GM12878 (cell line): ENCODE measurements around the gene FAM171A1. TPM values are rescaled to one million over a fixed set of nuclear protein-coding genes. Genes with fewer than 3 reads are reported as not detected.

Experiments used
- ATAC-seq: fragments of 200-7000 bp; cut with Tn5 transposase; 3 replicates; pipeline ENCODE4 v1.9.1; 2020; ENCODE audit warnings: mild to moderate bottlenecking, moderate library complexity
- BruUV-seq: library from RNA; stranded (reverse); fragments of 400-500 nt; replicated peaks from 2 replicates; lab custom pipeline; 2021; lab: Mats Ljungman, UMichigan
- CTCF ChIA-PET: fragments of 300-600 bp; sonication (Branson Sonifier 250); formaldehyde crosslinking; extraction: SDS; loops from one replicate; lab custom pipeline; 2021; ENCODE audit warnings: inconsistent platforms; lab: Yijun Ruan, JAX
- POLR2A ChIA-PET: fragments of 350-600 bp; formaldehyde crosslinking; extraction: SDS; loops from one replicate; lab custom pipeline; 2021; ENCODE audit warnings: inconsistent platforms; lab: Charles Lee
- RAD21 ChIA-PET: fragments of 300-600 bp; sonication (Branson Sonifier 250); formaldehyde crosslinking; loops from one replicate; lab custom pipeline; 2023; ENCODE audit warnings: antibody characterized with exemption; ENCODE audit not compliant: unreplicated experiment; lab: Charles Lee
- SMC1A ChIA-PET: fragments of 300-600 bp; sonication (Branson Sonifier 250); formaldehyde crosslinking; loops from one replicate; lab custom pipeline; 2023; ENCODE audit not compliant: unreplicated experiment, uncharacterized antibody; lab: Charles Lee
- DNase-seq: peaks from one replicate; pipeline ENCODE4 v3.0.0-alpha.2; 2011; ENCODE audit warnings: low read depth, low spot score
- FAIRE-seq: peaks from 3 replicates; lab custom pipeline; 2011; peaks lifted over from hg19 to GRCh38; lab: Jason Lieb, UNC
- H2AFZ ChIP-seq: 2 replicates; pipeline ENCODE4 v1.6.0; 2011; ENCODE audit warnings: low read depth, low read length, control low read depth; ENCODE audit not compliant: control insufficient read depth
- H3K27ac ChIP-seq: 2 replicates; pipeline ENCODE4 v1.5.1; 2011; ENCODE audit warnings: control low read depth; ENCODE audit not compliant: control insufficient read depth, insufficient read depth
- H3K27me3 ChIP-seq, 2 experiments: replicated peaks in 1 of 2; 2 replicates each; pipeline versions ENCODE4 v1.6.0 to v1.6.1; 2011; ENCODE audit warnings: low read length in 1 of 2; ENCODE audit not compliant: control insufficient read depth in 2 of 2, insufficient read depth in 2 of 2
- H3K36me3 ChIP-seq, 2 experiments: 2 replicates each; pipeline ENCODE4 v1.5.1; 2011; ENCODE audit warnings: low read length in 1 of 2; ENCODE audit not compliant: control insufficient read depth in 2 of 2, insufficient read depth in 2 of 2
- H3K4me1 ChIP-seq: 2 replicates; pipeline ENCODE4 v1.6.1; 2011; ENCODE audit warnings: mild to moderate bottlenecking, low read length, moderate library complexity, mixed read lengths; ENCODE audit not compliant: control insufficient read depth, insufficient read depth
- H3K4me2 ChIP-seq: 2 replicates; pipeline ENCODE4 v1.6.0; 2011; ENCODE audit warnings: control low read depth; ENCODE audit not compliant: control insufficient read depth, insufficient read depth
- H3K4me3 ChIP-seq: fragments of 200-600 bp; sonication (generic); 2 replicates; pipeline ENCODE4 v1.5.1; 2016
- H3K79me2 ChIP-seq: 2 replicates; pipeline ENCODE4 v1.6.0; 2011; ENCODE audit warnings: low read length; ENCODE audit not compliant: control insufficient read depth, insufficient read depth
- H3K9ac ChIP-seq: 2 replicates; pipeline ENCODE4 v1.8.0; 2011; ENCODE audit warnings: low read length, control low read depth, mixed read lengths; ENCODE audit not compliant: control insufficient read depth, insufficient read depth
- H3K9me3 ChIP-seq: replicated peaks from 3 replicates; pipeline ENCODE4 v1.5.1; 2011; ENCODE audit warnings: mild to moderate bottlenecking, low read length; ENCODE audit not compliant: control insufficient read depth, insufficient read depth
- H4K20me1 ChIP-seq: 2 replicates; pipeline ENCODE4 v1.6.0; 2011; ENCODE audit not compliant: control insufficient read depth, insufficient read depth
- BCL11A ChIP-seq: IDR thresholded peaks from 2 replicates; pipeline ENCODE4 v1.6.1; 2011; ENCODE audit warnings: low read depth, low read length
- CREB1 ChIP-seq: IDR thresholded peaks from 2 replicates; pipeline ENCODE4 v1.6.1; 2012; ENCODE audit warnings: low read depth, mild to moderate bottlenecking, inconsistent platforms
- CREM ChIP-seq: IDR thresholded peaks from 2 replicates; pipeline ENCODE4 v1.6.1; 2014; ENCODE audit warnings: antibody characterized with exemption, low read depth
- CUX1 ChIP-seq: IDR thresholded peaks from 2 replicates; pipeline ENCODE4 v1.6.1; 2012; ENCODE audit warnings: improper control_type of control experiment, low read depth, low read length; ENCODE audit not compliant: insufficient replicate concordance
- HDGF ChIP-seq: fragments of 450-650 bp; IDR thresholded peaks from 2 replicates; pipeline ENCODE4 v1.6.1; 2016; ENCODE audit warnings: antibody characterized with exemption
- IKZF1 ChIP-seq: fragments of 450-650 bp; conservative IDR thresholded peaks from 2 replicates; pipeline ENCODE4 v1.6.1; 2017; ENCODE audit warnings: antibody characterized with exemption, mild to moderate bottlenecking
- IRF4 ChIP-seq: IDR thresholded peaks from 2 replicates; pipeline ENCODE4 v1.6.1; 2011; ENCODE audit warnings: low read depth, low read length
- LARP7 ChIP-seq: fragments of 450-650 bp; IDR thresholded peaks from 2 replicates; pipeline ENCODE4 v1.6.1; 2017; ENCODE audit warnings: mild to moderate bottlenecking
- NR2C2 ChIP-seq: IDR thresholded peaks from 2 replicates; pipeline ENCODE4 v1.6.1; 2011; ENCODE audit warnings: borderline replicate concordance, low read depth; ENCODE audit not compliant: control insufficient read depth, insufficient read length
- NR2F1 ChIP-seq: fragments of 450-650 bp; conservative IDR thresholded peaks from 2 replicates; pipeline ENCODE4 v1.6.1; 2017; ENCODE audit warnings: mild to moderate bottlenecking
- RFX5 ChIP-seq: IDR thresholded peaks from 2 replicates; pipeline ENCODE4 v1.6.1; 2011; ENCODE audit warnings: low read depth, low read length, improper control_type of control experiment
- RUNX3 ChIP-seq: IDR thresholded peaks from 2 replicates; pipeline ENCODE4 v1.6.1; 2012; ENCODE audit warnings: low read length, inconsistent platforms
- TCF12 ChIP-seq: IDR thresholded peaks from 2 replicates; pipeline ENCODE4 v1.6.1; 2011; ENCODE audit warnings: low read depth, mild to moderate bottlenecking, low read length
- ZNF592 ChIP-seq: fragments of 450-650 bp; IDR thresholded peaks from 2 replicates; pipeline ENCODE4 v1.6.1; 2017; ENCODE audit warnings: mild to moderate bottlenecking, moderate library complexity
- ZSCAN29 ChIP-seq: fragments of 450-650 bp; IDR thresholded peaks from 2 replicates; pipeline ENCODE4 v1.6.1; 2017; ENCODE audit warnings: mild to moderate bottlenecking, moderate library complexity
- WGBS: methylation state at CpG from one replicate; pipeline ENCODE4 v1.1.6; 2016; ENCODE audit warnings: low lambda C conversion rate; ENCODE audit not compliant: insufficient replicate concordance, insufficient coverage; ENCODE audit errors: missing lambda C conversion rate; 5-methylcytosine and 5-hydroxymethylcytosine counted together
- in situ Hi-C: fragments of 300-500 bp; cut with MboI; formaldehyde crosslinking; loops from 9 replicates; pipeline ENCODE4 v1.14.3; 2018; ENCODE audit warnings: mixed read lengths
- intact Hi-C: fragments of 100-400 bp; cut with micrococcal nuclease; formaldehyde crosslinking; loops from one replicate; pipeline ENCODE4 v1.14.2; 2022; ENCODE audit not compliant: unreplicated experiment
- polyA plus RNA-seq, 11 experiments: library from polyadenylated mRNA; depleted of rRNA in 4 of 11; unstranded in 6 of 11; stranded (reverse) in 5 of 11; fragments of >200 nt; fragmentation: Nextera tagmentation in 4 of 11; fragmentation: Illumina TruSeq in 1 of 11; extraction: Ambion mirVana in 4 of 11; extraction: Trizol in 1 of 11; gene quantifications; 1 replicate in 1 of 11; 2 replicates in 10 of 11; pipeline versions ENCODE4 v1.2.1 to v1.2.3, GENCODE V29; 2011 to 2016; ENCODE audit warnings: inconsistent platforms in 2 of 11, missing spikeins in 2 of 11, low read depth in 1 of 11
- total RNA-seq, 4 experiments: library from RNA; depleted of rRNA in 3 of 4; stranded (reverse); fragments of >200 nt in 3 of 4; fragmentation: Illumina TruSeq in 1 of 4; extraction: Trizol in 1 of 4; gene quantifications; 2 replicates each; pipeline versions ENCODE4 v1.2.1 to v1.2.3, GENCODE V29; 2013 to 2021
- TF ChIP-seq, protein P1 (sequence below): IDR thresholded peaks from 2 replicates; pipeline ENCODE4 v1.6.1; 2012; ENCODE audit warnings: low read depth, low read length, improper control_type of control experiment

Gene FAM171A1
- total and polyA plus RNA-seq, 10 of the 15 experiments (the other 5 are each of a cell fraction or from before 2014, with no cell fraction given) = 0.05 to 0.28 (median 0.10) TPM; not detected in 1

GRCh38 chr10:15279236-15279635, 91.9 kb downstream of the FAM171A1 start (continued):
- TF ChIP-seq ZNF592 (no peak), CREM (no peak), LARP7 (no peak), ZSCAN29 (no peak), RFX5 (no peak)

DNA sequence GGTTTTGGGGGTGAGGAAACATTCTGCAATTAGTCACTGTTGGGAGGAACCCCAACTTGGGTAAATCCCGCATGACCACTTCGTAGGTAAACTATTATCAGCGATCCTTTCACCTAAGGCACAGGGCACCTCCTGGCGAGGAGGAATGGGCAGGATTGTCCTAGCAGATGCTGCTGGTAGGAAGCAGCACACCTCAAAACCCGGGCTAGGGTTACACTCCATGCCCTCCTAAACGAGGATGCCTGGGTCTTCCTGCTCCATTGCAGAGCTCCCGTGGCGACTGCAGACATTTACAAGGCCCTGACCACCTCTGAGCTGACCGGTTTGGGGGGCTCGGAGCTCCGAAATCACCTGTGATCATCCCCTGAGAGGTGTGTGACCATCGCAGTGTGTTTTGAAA, 92.3 kb downstream of the FAM171A1 start:
- H3K9ac ChIP-seq = no peak overlapping the region
- no peak for FAIRE-seq
- intact Hi-C loops (no loop called here), in situ Hi-C loops (no loop called here)
- ChIA-PET SMC1A (no interaction called here), CTCF (no interaction called here), RAD21 (interaction anchor here (0.5 to 0.6 kb wide), 2 partner anchors 23 to 62 kb away, joined by 3 to 4 read pairs; no protein-coding TSS in a partner anchor), POLR2A (no interaction called here)
- H3K27ac ChIP-seq = no peak overlapping the region
- no peak for DNase-seq
- no peak for ATAC-seq
- H3K27me3 ChIP-seq = no peaks in the 10 kb centered on the region
- H3K79me2 ChIP-seq = no peaks in the 10 kb centered on the region
- no TSS peak for BruUV-seq
- H3K4me3 ChIP-seq = no peak overlapping the region
- no peak overlapping the region for H3K4me2 ChIP-seq
- 46% methylated on average over 12 of the region's 12 CpGs for WGBS
- H2AFZ ChIP-seq = no peak overlapping the region
- H4K20me1 ChIP-seq = no peaks in the 10 kb centered on the region
- H3K9me3 ChIP-seq = no peaks in the 10 kb centered on the region
- H3K36me3 ChIP-seq = no peaks in the 10 kb centered on the region
- H3K4me1 ChIP-seq = no peaks in the 10 kb centered on the region
- TF ChIP-seq TCF12 (no peak), BCL11A (no peak), RUNX3 (no peak), IKZF1 (no peak), HDGF (no peak), NR2F1 (no peak), IRF4 (no peak), CREB1 (no peak), CUX1 (no peak), NR2C2 (no peak)
- TF ChIP-seq, protein P1, sequence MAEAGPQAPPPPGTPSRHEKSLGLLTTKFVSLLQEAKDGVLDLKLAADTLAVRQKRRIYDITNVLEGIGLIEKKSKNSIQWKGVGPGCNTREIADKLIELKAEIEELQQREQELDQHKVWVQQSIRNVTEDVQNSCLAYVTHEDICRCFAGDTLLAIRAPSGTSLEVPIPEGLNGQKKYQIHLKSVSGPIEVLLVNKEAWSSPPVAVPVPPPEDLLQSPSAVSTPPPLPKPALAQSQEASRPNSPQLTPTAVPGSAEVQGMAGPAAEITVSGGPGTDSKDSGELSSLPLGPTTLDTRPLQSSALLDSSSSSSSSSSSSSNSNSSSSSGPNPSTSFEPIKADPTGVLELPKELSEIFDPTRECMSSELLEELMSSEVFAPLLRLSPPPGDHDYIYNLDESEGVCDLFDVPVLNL = no peak
